Liver (tissue), 9 donors: Measurements from ENCODE around the gene SEMA5A. TPM values are rescaled to one million over a fixed set of nuclear protein-coding genes. Genes with fewer than 3 reads are reported as not detected.

Experiments used
- DNase-seq: peaks from one replicate; pipeline ENCODE4 v3.0.0-alpha.2; 2017; ENCODE audit warnings: low spot score
- H3K27ac ChIP-seq, 2 donors: one replicate each; pipeline ENCODE4 v1.7.0; 2013; ENCODE audit warnings: inconsistent platforms in 2 of 2, low read length in 2 of 2, control low read depth in 1 of 2, low read depth in 1 of 2, mild to moderate bottlenecking in 1 of 2
- H3K27me3 ChIP-seq, 4 donors: one replicate each; pipeline versions ENCODE4 v1.6.1 to v1.7.0; 2013; ENCODE audit warnings: low read length in 3 of 4, inconsistent platforms in 1 of 4, mild to moderate bottlenecking in 1 of 4, moderate library complexity in 1 of 4; ENCODE audit not compliant: control insufficient read depth in 4 of 4, insufficient read depth in 4 of 4
- H3K36me3 ChIP-seq, 4 donors: one replicate each; pipeline versions ENCODE4 v1.6.1 to v1.7.0; 2013; ENCODE audit warnings: low read length in 3 of 4, mild to moderate bottlenecking in 3 of 4, low read depth in 1 of 4, moderate library complexity in 1 of 4; ENCODE audit not compliant: control insufficient read depth in 4 of 4, insufficient read depth in 3 of 4
- H3K4me1 ChIP-seq, 4 donors: one replicate each; pipeline versions ENCODE4 v1.6.1 to v1.7.0; 2013; ENCODE audit warnings: low read length in 3 of 4, mild to moderate bottlenecking in 3 of 4, moderate library complexity in 1 of 4; ENCODE audit not compliant: control insufficient read depth in 4 of 4, insufficient read depth in 4 of 4
- H3K4me3 ChIP-seq, 3 donors: one replicate each; pipeline versions ENCODE4 v1.6.1 to v1.7.0; 2013; ENCODE audit warnings: low read length in 3 of 3, control low read depth in 1 of 3, low read depth in 1 of 3, mild to moderate bottlenecking in 1 of 3
- H3K9ac ChIP-seq, 2 donors: one replicate each; pipeline ENCODE4 v1.7.0; 2013; ENCODE audit warnings: low read length in 2 of 2, mild to moderate bottlenecking in 2 of 2, moderate library complexity in 2 of 2, control low read depth in 1 of 2, low read depth in 1 of 2
- H3K9me3 ChIP-seq, 4 donors: one replicate each; pipeline versions ENCODE4 v1.6.1 to v1.7.0; 2013; ENCODE audit warnings: low read length in 3 of 4; ENCODE audit not compliant: control insufficient read depth in 4 of 4
- ATF3 ChIP-seq: IDR thresholded peaks from 2 replicates; pipeline ENCODE4 v1.6.1; 2016; ENCODE audit warnings: antibody characterized with exemption
- CTCF ChIP-seq: fragments of 150-350 bp; IDR thresholded peaks from 2 replicates; pipeline ENCODE4 v1.5.1; 2017; ENCODE audit warnings: improper control_type of control experiment, low read depth, low read length; ENCODE audit not compliant: missing input control
- EGR1 ChIP-seq, 2 donors: IDR thresholded peaks; 2 replicates each; pipeline ENCODE4 v1.6.1; 2016 to 2018; ENCODE audit warnings: antibody characterized with exemption in 2 of 2, low read depth in 2 of 2
- FOXA1 ChIP-seq: IDR thresholded peaks from 2 replicates; pipeline ENCODE4 v1.6.1; 2016; ENCODE audit warnings: antibody characterized with exemption
- FOXA2 ChIP-seq: IDR thresholded peaks from 2 replicates; pipeline ENCODE4 v1.6.1; 2016; ENCODE audit warnings: antibody characterized with exemption
- GABPA ChIP-seq, 2 donors: IDR thresholded peaks in 1 of 2; conservative IDR thresholded peaks in 1 of 2; 2 replicates each; pipeline ENCODE4 v1.6.1; 2016; ENCODE audit warnings: antibody characterized with exemption in 2 of 2, mild to moderate bottlenecking in 1 of 2, moderate library complexity in 1 of 2
- HNF4A ChIP-seq, 2 donors: conservative IDR thresholded peaks; 2 replicates each; pipeline ENCODE4 v1.6.1; 2016; ENCODE audit warnings: antibody characterized with exemption in 2 of 2, mild to moderate bottlenecking in 2 of 2
- HNF4G ChIP-seq: IDR thresholded peaks from 2 replicates; pipeline ENCODE4 v1.6.1; 2016; ENCODE audit warnings: antibody characterized with exemption
- JUND ChIP-seq, 2 donors: IDR thresholded peaks; 2 replicates each; pipeline ENCODE4 v1.6.1; 2016; ENCODE audit warnings: antibody characterized with exemption in 2 of 2
- MAX ChIP-seq: IDR thresholded peaks from 2 replicates; pipeline ENCODE4 v1.6.1; 2016; ENCODE audit warnings: antibody characterized with exemption
- NR2F2 ChIP-seq: IDR thresholded peaks from 2 replicates; pipeline ENCODE4 v1.6.1; 2016; ENCODE audit warnings: antibody characterized with exemption
- RAD21 ChIP-seq, 2 donors: IDR thresholded peaks; 2 replicates each; pipeline ENCODE4 v1.6.1; 2016; ENCODE audit warnings: antibody characterized with exemption in 2 of 2, mild to moderate bottlenecking in 2 of 2
- REST ChIP-seq: IDR thresholded peaks from 2 replicates; pipeline ENCODE4 v1.6.1; 2016; ENCODE audit warnings: antibody characterized with exemption, mild to moderate bottlenecking
- RXRA ChIP-seq, 2 donors: IDR thresholded peaks; 2 replicates each; pipeline ENCODE4 v1.6.1; 2017 to 2018; ENCODE audit warnings: antibody characterized with exemption in 2 of 2, mild to moderate bottlenecking in 1 of 2
- SP1 ChIP-seq: IDR thresholded peaks from 2 replicates; pipeline ENCODE4 v1.6.1; 2018; ENCODE audit warnings: antibody characterized with exemption, mild to moderate bottlenecking
- TAF1 ChIP-seq: conservative IDR thresholded peaks from 2 replicates; pipeline ENCODE4 v1.6.1; 2016; ENCODE audit warnings: antibody characterized with exemption, mild to moderate bottlenecking
- YY1 ChIP-seq: IDR thresholded peaks from 2 replicates; pipeline ENCODE4 v1.6.1; 2016; ENCODE audit warnings: antibody characterized with exemption, mild to moderate bottlenecking
- ZBTB33 ChIP-seq: IDR thresholded peaks from 2 replicates; pipeline ENCODE4 v1.6.1; 2016; ENCODE audit warnings: antibody characterized with exemption
- WGBS: extraction: QIAGEN DNeasy Blood & Tissue Kit; methylation state at CpG from one replicate; pipeline ENCODE4 v1.1.7; 2013; 5-methylcytosine and 5-hydroxymethylcytosine counted together
- polyA plus RNA-seq, 2 donors: library from polyadenylated mRNA; stranded (reverse) in 1 of 2; unstranded in 1 of 2; fragments of 200-250 nt in 1 of 2; fragments of >200 nt in 1 of 2; fragmentation: Nextera tagmentation in 1 of 2; extraction: Ambion mirVana in 1 of 2; gene quantifications; one replicate each; pipeline versions ENCODE4 v1.2.1 to v1.2.3, GENCODE V29; 2013 to 2015
- total RNA-seq, 2 donors: library from RNA; depleted of rRNA; stranded (reverse); fragments of >200 nt; gene quantifications; one replicate each; pipeline ENCODE4 v1.2.3, GENCODE V29; 2014
- donor health status: healthy.
- donor health status: healthy.
- donor health status: healthy.
- donor health status: healthy.
- donor health status: healthy.

SEMA5A gene
- total and polyA plus RNA-seq, 4 donors, result 1.1 to 5.8 (median 3.2) TPM

GRCh38 chr5:9020996-9021395 lies 524.9 kb downstream of the SEMA5A start:
- Histone ChIP-seq H3K9me3 (peaks cover 0 to 3% (median 2%) of the 10 kb centered on the region in 4 donors), H3K4me1 (no peaks in the 10 kb centered on the region), H3K27ac (no peak overlapping the region), H3K27me3 (no peaks in the 10 kb centered on the region), H3K9ac (no peak overlapping the region), H3K36me3 (no peaks in the 10 kb centered on the region), H3K4me3 (no peak overlapping the region)
- WGBS, result 77% methylated on average over 1 of the region's 1 CpG
- no peak for DNase-seq
- TF ChIP-seq TAF1 (no peak), SP1 (no peak), CTCF (no peak), NR2F2 (no peak), FOXA1 (no peak)

- H3K9me3 ChIP-seq, result no peaks in the 10 kb centered on the region
- H3K4me3 ChIP-seq, result no peak overlapping the region
- no peak for DNase-seq
- no peaks in the 10 kb centered on the region for H3K36me3 ChIP-seq
- no peaks in the 10 kb centered on the region for H3K27me3 ChIP-seq
- no peak overlapping the region for H3K9ac ChIP-seq
- H3K4me1 ChIP-seq, result no peaks in the 10 kb centered on the region
- WGBS, result 32% methylated on average over 2 of the region's 2 CpGs
- TF ChIP-seq RXRA (IDR thresholded peaks at IDR 0.05) (no peak), JUND (IDR thresholded peaks at IDR 0.05) (no peak), TAF1 (no peak), YY1 (no peak)
- H3K27ac ChIP-seq, result no peak overlapping the region
These were observed 530.0 kb downstream of the SEMA5A start for GRCh38 chr5:9015937-9016270.

GRCh38 chr5:9015260-9015936 lies 530.5 kb downstream of the SEMA5A start:
- Histone ChIP-seq H3K9ac (no peak overlapping the region), H3K36me3 (no peaks in the 10 kb centered on the region), H3K27ac (no peak overlapping the region), H3K9me3 (no peaks in the 10 kb centered on the region), H3K4me3 (no peak overlapping the region), H3K4me1 (no peaks in the 10 kb centered on the region), H3K27me3 (no peaks in the 10 kb centered on the region)
- TF ChIP-seq HNF4A (conservative IDR thresholded peaks at IDR 0.05) (no peak), ATF3 (no peak), HNF4G (no peak), RXRA (IDR thresholded peaks at IDR 0.05) (no peak), SP1 (no peak), FOXA2 (no peak), EGR1 (IDR thresholded peaks at IDR 0.05; ENCODE audit: low read depth in 2 of 2) (no peak), REST (no peak), RAD21 (IDR thresholded peaks at IDR 0.05) (no peak), CTCF (no peak), ZBTB33 (no peak), FOXA1 (no peak), MAX (no peak), YY1 (no peak), GABPA (IDR thresholded peaks at IDR 0.05 in 1 of 2, conservative IDR thresholded peaks at IDR 0.05 in 1 of 2) (no peak), TAF1 (no peak), NR2F2 (no peak), JUND (IDR thresholded peaks at IDR 0.05) (no peak)
- 58% methylated on average over 5 of the region's 5 CpGs for WGBS
- no peak for DNase-seq
